NCI-H2107 (cell line): Measurements from ENCODE around the gene PRR19.

Source experiments
- DNase-seq: peaks from one replicate; lab custom pipeline; 2025; lab: John Stamatoyannopoulos, UW

The PRR19 gene

GRCh38 chr19:42349378-42350107, 47.6 kb downstream of the PRR19 start:
- no peak for DNase-seq

- no peak for DNase-seq
Measured at GRCh38 chr19:42350417-42350816, 48.5 kb downstream of the PRR19 start.

DNA sequence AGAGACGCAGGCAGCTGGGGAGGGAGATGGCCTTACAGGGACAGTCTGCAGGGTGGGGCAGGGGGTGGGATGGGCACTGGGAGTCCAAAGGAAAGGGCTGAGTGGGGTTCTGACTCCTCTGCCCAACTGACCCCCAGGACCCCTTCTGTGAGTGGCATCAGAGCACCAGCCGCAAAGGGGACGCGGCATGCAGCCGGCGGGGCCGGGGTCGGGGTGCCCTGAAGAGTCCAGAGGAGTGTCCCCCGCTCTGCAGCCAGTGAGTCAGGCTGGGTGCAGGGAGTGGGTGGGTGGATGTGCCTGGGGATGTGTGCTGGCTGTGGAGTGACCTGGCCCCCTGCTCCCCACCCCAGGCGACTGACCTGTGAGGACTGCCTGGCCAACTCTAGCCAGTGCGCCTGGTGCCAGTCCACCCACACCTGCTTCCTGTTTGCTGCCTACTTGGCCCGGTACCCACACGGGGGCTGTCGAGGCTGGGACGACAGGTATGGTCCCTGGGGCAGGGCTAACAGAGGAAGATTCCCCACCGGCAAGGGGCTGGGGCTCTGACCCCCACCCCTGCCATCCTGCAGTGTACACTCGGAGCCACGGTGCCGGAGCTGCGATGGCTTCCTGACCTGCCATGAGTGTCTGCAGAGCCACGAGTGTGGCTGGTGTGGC, 49.3 kb downstream of the PRR19 start:
- DNase-seq, result no peak

DNA sequence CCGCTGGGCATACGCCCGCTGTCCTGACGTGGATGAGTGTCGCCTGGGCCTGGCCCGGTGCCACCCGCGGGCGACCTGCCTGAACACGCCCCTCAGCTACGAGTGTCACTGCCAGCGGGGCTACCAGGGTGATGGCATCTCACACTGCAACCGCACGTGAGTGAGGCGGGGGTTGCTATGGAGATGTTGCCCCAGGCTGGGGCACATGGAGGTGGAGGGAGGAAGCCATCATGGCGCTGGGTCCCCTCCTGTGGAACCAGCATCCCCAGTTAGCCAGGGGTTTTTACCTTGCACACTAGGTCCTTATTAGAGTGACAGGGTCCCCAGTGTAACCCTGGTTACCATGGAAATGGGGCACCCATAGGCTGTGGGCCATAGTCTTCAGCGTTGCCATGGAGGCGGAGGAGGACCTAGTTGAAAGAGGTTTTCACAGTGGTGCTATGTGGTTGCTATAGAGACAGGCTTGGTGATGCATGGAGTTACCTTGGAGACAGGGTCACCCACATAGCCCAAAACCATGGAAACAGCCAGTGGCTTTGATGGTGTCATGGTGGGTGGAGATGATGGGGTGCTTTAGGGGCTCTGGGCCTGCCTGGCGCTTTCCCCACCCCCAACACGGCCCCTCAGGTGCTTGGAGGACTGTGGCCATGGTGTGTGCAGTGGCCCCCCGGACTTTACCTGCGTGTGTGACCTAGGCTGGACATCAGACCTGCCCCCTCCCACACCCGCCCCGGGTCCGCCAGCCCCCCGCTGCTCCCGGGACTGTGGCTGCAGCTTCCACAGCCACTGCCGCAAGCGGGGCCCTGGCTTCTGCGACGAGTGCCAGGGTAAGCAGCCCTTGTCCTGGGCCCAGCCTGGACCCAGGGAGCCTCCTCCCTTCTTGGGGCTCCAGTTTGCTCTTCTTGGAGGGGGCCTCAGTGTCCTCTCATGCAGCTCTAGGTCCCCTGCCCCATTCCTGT, 50.6 kb downstream of the PRR19 start:
- DNase-seq, result peak; percentile 40

DNA sequence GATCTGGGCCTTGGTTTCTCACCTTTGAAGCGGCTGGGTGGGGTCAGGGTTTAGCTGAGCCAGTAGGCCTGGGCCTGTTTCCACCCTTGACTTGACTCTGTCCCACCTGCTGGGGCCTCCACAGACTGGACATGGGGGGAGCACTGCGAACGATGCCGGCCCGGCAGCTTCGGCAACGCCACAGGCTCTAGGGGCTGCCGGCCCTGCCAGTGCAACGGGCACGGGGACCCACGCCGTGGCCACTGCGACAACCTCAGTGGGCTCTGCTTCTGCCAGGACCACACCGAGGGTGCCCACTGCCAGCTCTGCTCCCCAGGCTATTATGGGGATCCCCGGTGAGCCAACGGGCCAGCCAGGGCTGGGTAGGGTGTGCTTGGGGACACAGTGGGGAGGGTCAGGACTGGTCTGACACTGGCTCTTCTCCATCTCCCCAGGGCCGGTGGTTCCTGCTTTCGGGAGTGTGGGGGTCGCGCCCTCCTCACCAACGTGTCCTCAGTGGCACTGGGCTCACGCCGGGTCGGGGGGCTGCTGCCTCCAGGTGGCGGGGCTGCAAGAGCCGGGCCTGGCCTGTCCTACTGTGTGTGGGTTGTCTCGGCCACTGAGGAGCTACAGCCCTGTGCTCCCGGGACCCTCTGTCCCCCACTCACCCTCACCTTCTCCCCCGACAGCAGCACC, 51.5 kb downstream of the PRR19 start:
- no peak for DNase-seq

GRCh38 chr19:42355896-42356295, 54.0 kb downstream of the PRR19 start:
- DNase-seq, result no peak

DNA sequence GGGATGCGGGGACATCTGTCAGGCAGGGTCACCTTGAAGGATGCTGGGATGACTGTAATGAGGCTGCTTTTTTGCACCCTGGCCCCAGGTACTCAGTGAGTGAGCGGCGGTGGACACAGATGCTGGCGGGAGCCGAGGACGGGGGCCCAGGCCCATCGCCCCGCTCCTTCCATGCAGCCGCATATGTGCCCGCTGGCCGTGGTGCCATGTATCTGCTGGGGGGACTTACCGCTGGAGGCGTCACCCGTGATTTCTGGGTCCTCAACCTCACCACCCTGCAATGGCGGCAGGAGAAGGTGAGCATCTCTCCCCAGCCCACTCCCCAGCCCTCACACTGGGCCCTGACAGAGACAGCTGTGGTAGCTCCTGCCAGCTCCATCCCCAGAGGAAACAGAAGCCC, 54.8 kb downstream of the PRR19 start:
- no peak for DNase-seq

GRCh38 chr19:42357290-42357689, 55.4 kb downstream of the PRR19 start:
- DNase-seq, result no peak
